Right lobe of liver (tissue), 4 donors: ENCODE data around the gene IQSEC1.

Experiments used
- POLR2A ChIP-seq: fragments of 450-650 bp; IDR thresholded peaks from one replicate; pipeline ENCODE4 v1.6.1; 2017; ENCODE audit warnings: antibody characterized with exemption, mild to moderate bottlenecking
- TF ChIP-seq, protein P1 (sequence below), 4 donors: fragments of 200-600 bp in 3 of 4; fragments of 450-650 bp in 1 of 4; IDR thresholded peaks; one replicate each; pipeline versions ENCODE4 v1.5.1 to v1.8.0; 2016 to 2022; ENCODE audit warnings: antibody characterized with exemption in 4 of 4, mild to moderate bottlenecking in 2 of 4
- donor health status: DM: no; HTN: no; CAD: no.
- donor health status: DM: no; HTN: no; CAD: no.
- donor health status: DM: no; HTN: yes; CAD: no.

DNA sequence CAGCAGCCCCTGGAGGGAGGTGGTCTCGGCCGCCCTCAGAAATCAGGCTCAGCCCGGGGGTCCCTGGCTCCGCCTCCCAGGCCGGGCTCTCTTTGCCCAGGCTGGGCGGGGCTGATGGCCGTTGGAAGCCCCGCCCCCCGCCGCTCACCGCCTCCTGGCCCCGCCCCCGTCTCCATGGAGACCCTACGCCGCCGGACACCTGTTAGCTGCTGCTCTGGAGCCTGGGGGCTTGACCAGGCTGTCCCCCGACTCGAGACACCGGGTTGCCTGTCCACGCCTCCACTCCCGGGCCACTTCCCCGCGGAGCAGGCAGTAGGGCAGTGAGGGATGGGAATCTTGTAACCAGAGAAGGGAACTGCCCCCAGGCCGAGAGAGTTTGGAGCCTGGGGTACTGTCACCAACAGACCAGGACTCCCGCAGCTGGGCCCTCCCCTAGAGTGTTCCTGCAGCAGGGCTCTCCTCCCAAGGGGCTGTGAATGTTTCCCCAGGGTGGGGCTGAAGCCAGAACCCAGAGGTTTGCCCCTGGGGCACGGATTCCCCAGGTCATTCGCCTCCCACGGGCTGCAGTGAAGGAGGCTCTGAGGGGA, 204.1 kb downstream of the IQSEC1 start:
- TF ChIP-seq POLR2A: no peak
- TF ChIP-seq, protein P1, sequence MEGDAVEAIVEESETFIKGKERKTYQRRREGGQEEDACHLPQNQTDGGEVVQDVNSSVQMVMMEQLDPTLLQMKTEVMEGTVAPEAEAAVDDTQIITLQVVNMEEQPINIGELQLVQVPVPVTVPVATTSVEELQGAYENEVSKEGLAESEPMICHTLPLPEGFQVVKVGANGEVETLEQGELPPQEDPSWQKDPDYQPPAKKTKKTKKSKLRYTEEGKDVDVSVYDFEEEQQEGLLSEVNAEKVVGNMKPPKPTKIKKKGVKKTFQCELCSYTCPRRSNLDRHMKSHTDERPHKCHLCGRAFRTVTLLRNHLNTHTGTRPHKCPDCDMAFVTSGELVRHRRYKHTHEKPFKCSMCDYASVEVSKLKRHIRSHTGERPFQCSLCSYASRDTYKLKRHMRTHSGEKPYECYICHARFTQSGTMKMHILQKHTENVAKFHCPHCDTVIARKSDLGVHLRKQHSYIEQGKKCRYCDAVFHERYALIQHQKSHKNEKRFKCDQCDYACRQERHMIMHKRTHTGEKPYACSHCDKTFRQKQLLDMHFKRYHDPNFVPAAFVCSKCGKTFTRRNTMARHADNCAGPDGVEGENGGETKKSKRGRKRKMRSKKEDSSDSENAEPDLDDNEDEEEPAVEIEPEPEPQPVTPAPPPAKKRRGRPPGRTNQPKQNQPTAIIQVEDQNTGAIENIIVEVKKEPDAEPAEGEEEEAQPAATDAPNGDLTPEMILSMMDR (IDR thresholded peaks at IDR 0.05): no peak
